Ectodermal cell (in vitro differentiated cells): ENCODE data around the gene HDAC7.

Experiments used
- H3K27ac ChIP-seq: 2 replicates; pipeline ENCODE4 v1.7.0; 2013; ENCODE audit warnings: mild to moderate bottlenecking, low read depth, low read length; ENCODE audit not compliant: insufficient read depth, poor library complexity, severe bottlenecking
- H3K27me3 ChIP-seq: 2 replicates; pipeline ENCODE4 v1.7.0; 2013; ENCODE audit warnings: mild to moderate bottlenecking, low read length; ENCODE audit not compliant: insufficient read depth, control insufficient read depth, poor library complexity, severe bottlenecking
- H3K36me3 ChIP-seq: one replicate; pipeline ENCODE4 v1.7.0; 2013; ENCODE audit warnings: low read length; ENCODE audit not compliant: control insufficient read depth, insufficient read depth
- H3K4me1 ChIP-seq: one replicate; pipeline ENCODE4 v1.7.0; 2013; ENCODE audit warnings: low read length; ENCODE audit not compliant: control insufficient read depth, insufficient read depth
- H3K4me3 ChIP-seq: 2 replicates; pipeline ENCODE4 v1.7.0; 2013; ENCODE audit warnings: low read depth, low read length, control low read depth; ENCODE audit not compliant: insufficient read depth
- H3K9me3 ChIP-seq: 2 replicates; pipeline ENCODE4 v1.7.0; 2013; ENCODE audit warnings: mild to moderate bottlenecking, low read length, moderate library complexity; ENCODE audit not compliant: control insufficient read depth
- WGBS, 2 experiments: methylation state at CpG; one replicate each; pipeline ENCODE4 v1.1.7; 2013; ENCODE audit warnings: missing lambda C conversion rate in 2 of 2; 5-methylcytosine and 5-hydroxymethylcytosine counted together

Gene HDAC7

DNA sequence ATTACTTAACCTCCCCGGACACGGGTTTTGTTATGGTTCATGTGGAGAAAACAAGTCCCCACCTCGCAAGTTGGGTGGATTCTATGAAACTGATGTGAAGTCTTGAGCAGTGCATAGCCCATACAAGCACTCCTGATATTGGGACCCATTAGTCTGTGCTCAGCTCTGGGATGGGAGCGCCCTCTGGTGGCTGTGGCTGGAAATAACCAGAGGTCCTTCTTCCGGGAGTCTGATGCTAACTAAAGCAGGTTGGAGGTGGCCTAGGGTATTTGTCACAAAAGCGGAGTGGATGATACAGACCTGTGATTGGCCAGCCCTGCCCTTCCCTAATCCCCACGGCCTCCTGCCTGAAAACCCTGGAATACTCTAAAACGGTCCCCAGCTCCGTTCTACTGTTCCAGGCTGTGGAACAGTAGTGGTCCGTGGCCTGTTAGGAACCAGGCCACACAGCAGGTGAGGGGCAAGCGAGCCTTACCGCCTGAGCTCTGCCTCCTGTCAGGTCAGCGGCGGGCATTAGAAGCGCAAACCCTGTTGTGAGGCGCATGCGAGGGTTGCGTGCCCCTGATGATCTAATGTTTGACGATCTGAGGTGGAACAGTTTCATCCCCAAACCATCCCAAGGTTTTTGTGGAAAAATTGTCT, 40.3 kb downstream of the HDAC7 start:
- Histone ChIP-seq H3K27ac (peak overlapping the region; percentile 16), H3K4me1 (peaks cover 12% of the 10 kb centered on the region), H3K27me3 (peaks cover 2% of the 10 kb centered on the region), H3K36me3 (peaks cover 14% of the 10 kb centered on the region), H3K4me3 (no peak overlapping the region), H3K9me3 (no peaks in the 10 kb centered on the region)
- 47 to 49% methylated on average over 19 of the region's 19 CpGs for WGBS, 2 experiments

DNA sequence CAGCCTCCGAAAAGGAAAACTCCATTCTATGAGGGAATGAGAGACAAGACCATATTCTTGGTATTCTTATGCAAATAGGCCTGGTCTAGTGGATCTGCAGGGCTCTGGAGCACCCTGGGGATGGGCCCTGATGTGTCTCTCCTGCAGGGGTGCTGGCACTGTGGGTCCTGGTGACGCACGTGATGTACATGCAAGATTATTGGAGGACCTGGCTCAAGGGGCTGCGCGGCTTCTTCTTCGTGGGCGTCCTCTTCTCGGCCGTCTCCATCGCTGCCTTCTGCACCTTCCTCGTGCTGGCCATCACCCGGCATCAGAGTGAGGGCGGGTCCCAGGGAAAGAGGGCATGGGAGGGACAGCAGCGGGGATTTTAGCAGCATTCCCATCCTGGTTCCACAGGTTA, 40.8 kb downstream of the HDAC7 start:
- Histone ChIP-seq H3K4me3 (no peak overlapping the region), H3K36me3 (peaks cover 9% of the 10 kb centered on the region), H3K27ac (no peak overlapping the region), H3K9me3 (no peaks in the 10 kb centered on the region), H3K4me1 (peaks cover 12% of the 10 kb centered on the region), H3K27me3 (peaks cover 7% of the 10 kb centered on the region)
- 30 to 32% methylated on average over 14 of the region's 14 CpGs for WGBS, 2 experiments

- H3K4me1 ChIP-seq = peaks cover 12% of the 10 kb centered on the region
- peaks cover 15% of the 10 kb centered on the region for H3K27me3 ChIP-seq
- no peak overlapping the region for H3K4me3 ChIP-seq
- H3K9me3 ChIP-seq = no peaks in the 10 kb centered on the region
- WGBS, 2 experiments = 91 to 93% methylated on average over 9 of the region's 9 CpGs
- H3K36me3 ChIP-seq = peaks cover under 1% of the 10 kb centered on the region
- no peak overlapping the region for H3K27ac ChIP-seq
These were observed 41.8 kb downstream of the HDAC7 start for GRCh38 chr12:47777741-47778558.

DNA sequence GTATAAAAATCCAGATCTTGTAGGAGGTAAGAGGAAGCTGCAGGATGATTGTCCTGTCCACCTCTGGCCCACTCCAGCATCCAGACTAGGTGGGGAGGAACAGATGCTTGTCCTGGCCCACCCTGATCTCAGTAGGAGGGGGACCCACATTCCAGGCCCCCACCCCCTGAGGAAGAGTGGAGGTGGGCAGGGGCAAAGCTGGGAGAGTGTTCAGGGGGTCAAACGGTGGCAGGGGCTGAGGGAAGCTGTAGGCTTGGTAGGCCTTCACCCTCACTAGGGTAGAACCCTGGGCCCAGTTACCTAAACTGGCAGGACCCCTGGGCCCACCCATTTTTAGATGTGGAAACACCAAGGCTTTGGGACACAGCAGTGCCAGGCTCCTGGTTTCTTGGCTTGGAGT, 42.6 kb downstream of the HDAC7 start:
- H3K4me1 ChIP-seq = peaks cover 12% of the 10 kb centered on the region

GRCh38 chr12:47776471-47777143, 43.1 kb downstream of the HDAC7 start:
- no peak overlapping the region for H3K4me3 ChIP-seq
- no peaks in the 10 kb centered on the region for H3K9me3 ChIP-seq
- H3K27ac ChIP-seq = no peak overlapping the region
- no peaks in the 10 kb centered on the region for H3K36me3 ChIP-seq
- H3K27me3 ChIP-seq = peaks cover 23% of the 10 kb centered on the region
- peaks cover 12% of the 10 kb centered on the region for H3K4me1 ChIP-seq
- WGBS, 2 experiments = 85 to 86% methylated on average over 4 to 5 of the region's 5 CpGs

More for the DNA sequence above, 42.6 kb downstream of the HDAC7 start:
- no peak overlapping the region for H3K4me3 ChIP-seq
- no peaks in the 10 kb centered on the region for H3K9me3 ChIP-seq
- H3K27ac ChIP-seq = no peak overlapping the region
- H3K36me3 ChIP-seq = no peaks in the 10 kb centered on the region
- peaks cover 23% of the 10 kb centered on the region for H3K27me3 ChIP-seq
- WGBS, 2 experiments = 88 to 96% methylated on average over 1 of the region's 1 CpG

GRCh38 chr12:47775100-47775911, 44.4 kb downstream of the HDAC7 start:
- H3K9me3 ChIP-seq = no peaks in the 10 kb centered on the region
- 89 to 90% methylated on average over 10 of the region's 10 CpGs for WGBS, 2 experiments

GRCh38 chr12:47774663-47775062, 45.0 kb downstream of the HDAC7 start:
- H3K27ac ChIP-seq = no peak overlapping the region
- H3K4me1 ChIP-seq = peaks cover 12% of the 10 kb centered on the region
- no peak overlapping the region for H3K4me3 ChIP-seq
- WGBS, 2 experiments = 95 to 98% methylated on average over 7 of the region's 7 CpGs
- peaks cover 23% of the 10 kb centered on the region for H3K27me3 ChIP-seq
- H3K9me3 ChIP-seq = no peaks in the 10 kb centered on the region
- H3K36me3 ChIP-seq = no peaks in the 10 kb centered on the region

More at GRCh38 chr12:47775100-47775911, 44.4 kb downstream of the HDAC7 start:
- H3K4me3 ChIP-seq = no peak overlapping the region
- H3K4me1 ChIP-seq = peaks cover 12% of the 10 kb centered on the region
- H3K27ac ChIP-seq = no peak overlapping the region
- H3K36me3 ChIP-seq = no peaks in the 10 kb centered on the region
- peaks cover 23% of the 10 kb centered on the region for H3K27me3 ChIP-seq

DNA sequence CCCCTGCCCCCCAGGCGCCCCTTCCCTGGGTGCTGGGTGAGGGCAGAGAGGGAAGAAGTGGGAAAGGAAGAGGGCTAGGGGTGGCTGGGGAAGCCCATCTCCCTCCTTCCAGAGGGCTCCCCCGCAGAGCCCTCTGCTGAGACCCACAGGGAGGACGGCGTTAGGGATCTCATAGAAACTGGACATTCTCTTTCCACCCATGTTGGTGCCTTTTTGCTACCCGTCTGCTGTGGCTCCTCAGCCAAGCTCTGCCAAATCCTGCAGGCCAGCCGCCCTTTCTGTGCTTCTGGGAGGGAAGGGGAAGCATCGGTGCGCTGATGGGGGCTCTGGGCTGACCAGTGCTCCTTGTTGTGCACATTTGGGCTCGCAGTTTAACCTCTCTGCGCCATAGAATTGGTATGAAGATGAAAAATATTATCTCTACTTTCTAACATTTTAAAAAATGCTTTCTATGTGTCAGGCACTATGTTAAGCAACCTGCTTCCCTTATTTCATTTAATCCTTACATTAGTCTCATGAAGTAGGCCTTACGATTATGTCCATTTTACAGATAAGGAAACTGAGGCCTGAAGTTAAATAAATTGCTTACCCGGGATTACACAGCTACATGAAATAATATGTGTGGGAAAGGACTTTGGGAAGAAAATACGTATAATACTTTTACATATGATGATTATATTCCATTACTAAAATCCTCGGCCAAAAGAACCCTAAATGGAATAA, 45.7 kb downstream of the HDAC7 start:
- H3K9me3 ChIP-seq = no peaks in the 10 kb centered on the region
- H3K36me3 ChIP-seq = no peaks in the 10 kb centered on the region
- H3K27me3 ChIP-seq = peaks cover 23% of the 10 kb centered on the region
- peaks cover 11% of the 10 kb centered on the region for H3K4me1 ChIP-seq
- 71% methylated on average over 11 to 13 of the region's 14 CpGs for WGBS, 2 experiments
- no peak overlapping the region for H3K27ac ChIP-seq
- H3K4me3 ChIP-seq = peak overlapping the region; percentile 73

DNA sequence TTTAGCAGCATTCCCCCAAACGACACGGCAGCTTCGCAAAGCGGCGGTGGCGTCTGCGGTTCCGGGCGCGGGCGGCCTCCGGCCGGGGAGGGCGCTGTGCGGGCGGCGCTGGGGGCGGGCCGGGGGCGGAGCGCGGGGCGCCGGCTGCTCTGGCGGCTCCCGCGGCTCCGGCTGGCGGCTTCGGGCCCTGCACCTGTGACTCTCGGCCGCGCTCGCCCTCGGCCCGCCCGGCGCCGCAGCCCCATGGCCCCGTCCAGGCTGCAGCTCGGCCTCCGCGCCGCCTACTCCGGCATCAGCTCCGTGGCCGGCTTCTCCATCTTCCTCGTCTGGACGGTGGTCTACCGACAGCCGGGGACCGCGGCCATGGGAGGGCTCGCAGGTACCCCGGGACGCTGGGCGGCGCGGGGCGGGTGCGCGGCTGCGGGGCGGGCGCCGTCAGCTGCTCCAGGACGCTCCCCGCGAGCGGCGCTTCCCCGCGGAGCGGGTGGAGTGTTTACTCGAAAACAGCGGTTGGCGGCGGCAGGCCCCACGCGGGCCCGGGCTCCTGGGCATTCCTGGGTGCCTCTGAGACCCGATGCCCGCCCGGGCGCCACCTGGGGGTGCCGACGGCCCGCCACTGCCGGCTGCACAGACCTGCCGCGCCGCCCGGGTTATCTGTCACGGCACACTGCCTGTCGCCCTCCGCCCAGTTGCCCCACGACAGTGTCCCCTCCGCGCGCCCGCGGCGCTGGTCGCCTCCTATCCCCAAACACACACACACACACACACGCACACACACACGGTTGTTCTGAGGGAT, 46.4 kb downstream of the HDAC7 start, which contains the start of gene SLC48A1:
Gene SLC48A1, plus strand, starts transcription at position 177 of the 796 bp plus-strand sequence. Its CDS starts 67 bp downstream, at position 244.
- H3K9me3 ChIP-seq = no peaks in the 10 kb centered on the region
- peaks cover 6% of the 10 kb centered on the region for H3K4me1 ChIP-seq
- no peak within 1 kb of the TSS for H3K27ac ChIP-seq
- H3K4me3 ChIP-seq = peak within 1 kb of the TSS; percentile 73
- 1% methylated on average over 104 to 105 of the region's 106 CpGs for WGBS, 2 experiments
- H3K27me3 ChIP-seq = peaks cover 23% of the 10 kb centered on the region
- no peaks in the 10 kb centered on the region for H3K36me3 ChIP-seq
